Activated CD8-positive, alpha-beta memory T cell treated with anti-CD3 and anti-CD28 coated beads for 1 hour (primary cell): Measurements from ENCODE around the gene KIZ.

Experiments used
- DNase-seq, 2 donors: peaks; one replicate each; pipeline ENCODE4 v3.0.0-alpha.2; 2020; ENCODE audit warnings: low read depth in 1 of 2; ENCODE audit errors: extremely low read depth in 1 of 2

The KIZ gene

DNA sequence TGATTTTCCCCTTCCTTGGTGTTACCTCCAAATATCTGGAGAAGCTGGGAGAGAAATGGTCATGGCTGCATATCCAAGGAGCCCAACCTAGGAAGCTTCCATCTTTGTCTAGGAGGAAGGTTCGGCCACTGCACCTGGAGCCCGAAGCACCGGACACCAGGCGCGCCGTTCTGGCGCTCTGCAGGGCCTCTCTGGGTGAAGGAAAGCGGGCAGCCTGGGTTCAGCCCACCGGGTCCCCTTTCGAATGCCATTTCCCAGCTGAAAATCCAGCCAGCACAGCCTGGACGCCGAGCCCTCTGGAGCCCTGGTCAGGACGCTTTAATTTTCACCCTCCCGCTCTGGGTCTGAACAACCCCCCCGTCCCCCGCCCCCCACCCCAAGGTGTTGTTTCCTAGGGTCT lies 21.0 kb upstream of the KIZ start:
- no peak for DNase-seq

- no peak for DNase-seq
These were observed 20.3 kb upstream of the KIZ start for GRCh38 chr20:21105429-21106170.

- DNase-seq = no peak
These were observed 19.5 kb upstream of the KIZ start, which contains the start of gene LINC00237 for GRCh38 chr20:21106171-21107017. Gene LINC00237 (minus strand): TSS chr20:21106358.

- no peak for DNase-seq
These were observed 16.7 kb upstream of the KIZ start for GRCh38 chr20:21109144-21109543.

- DNase-seq = no peak
These were observed 15.1 kb upstream of the KIZ start for GRCh38 chr20:21110811-21111210.

GRCh38 chr20:21111416-21111815 lies 14.5 kb upstream of the KIZ start:
- DNase-seq = no peak

DNA sequence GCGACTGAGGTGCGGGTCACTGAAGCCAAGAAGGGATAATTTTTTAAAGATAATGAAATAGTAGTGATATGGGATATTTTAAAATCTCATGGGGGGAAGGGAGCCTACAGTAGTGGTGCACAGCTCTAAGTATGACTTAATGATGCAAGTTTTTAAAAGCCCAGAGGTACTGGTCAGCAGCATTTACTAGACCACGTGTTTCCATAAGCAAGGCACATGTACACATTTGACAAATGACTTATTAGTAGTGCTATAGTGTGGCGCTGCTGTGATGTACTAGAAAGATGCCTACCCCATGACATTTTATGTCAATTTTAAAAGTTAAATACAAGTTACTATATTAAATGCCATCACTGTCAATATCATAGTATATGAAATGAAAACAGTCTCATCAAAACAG lies 12.2 kb upstream of the KIZ start:
- no peak for DNase-seq

DNA sequence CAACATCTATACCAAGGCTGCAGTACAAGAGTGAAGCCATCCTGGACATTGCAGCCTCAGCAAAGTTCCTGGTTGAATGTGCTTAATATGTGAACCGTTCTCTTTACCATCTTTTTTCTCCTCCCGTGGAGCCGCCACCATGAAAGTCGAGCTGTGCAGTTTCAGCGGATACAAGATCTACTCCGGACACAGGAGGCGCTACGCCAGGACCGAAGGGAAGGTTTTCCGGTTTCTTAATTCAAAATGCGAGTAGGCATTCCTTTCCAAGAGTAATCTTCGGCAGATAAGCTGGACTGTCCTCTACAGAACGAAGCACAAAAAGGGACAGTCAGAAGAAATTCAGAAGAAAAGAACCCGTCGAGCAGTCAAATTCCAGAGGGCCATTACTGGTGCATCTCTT lies 11.3 kb upstream of the KIZ start:
- no peak for DNase-seq

DNA sequence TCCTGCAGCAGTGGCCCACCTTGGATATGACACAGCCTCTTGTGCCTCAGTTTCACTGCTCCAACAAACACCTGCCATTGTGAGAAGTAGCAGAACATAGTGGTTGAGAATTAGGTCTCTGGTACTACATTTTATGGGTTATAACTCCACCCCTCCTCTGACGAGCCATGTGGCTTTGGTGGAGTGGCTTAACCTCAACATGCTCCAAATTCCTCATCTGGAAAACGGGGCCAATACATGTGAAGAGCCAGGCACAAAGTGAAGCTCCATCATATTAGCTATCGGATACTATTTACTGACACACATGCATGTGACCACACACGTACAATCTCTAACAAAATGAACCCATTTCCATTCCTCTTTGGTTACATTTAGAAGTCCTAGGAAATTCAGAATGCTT lies 8.4 kb upstream of the KIZ start:
- DNase-seq = no peak

- no peak for DNase-seq
These were observed 7.7 kb upstream of the KIZ start for GRCh38 chr20:21118138-21118537.

- no peak for DNase-seq
These were observed 7.1 kb upstream of the KIZ start for GRCh38 chr20:21118782-21119181.

- DNase-seq = no peak
These were observed 1.7 kb upstream of the KIZ start for GRCh38 chr20:21124190-21124589.

DNA sequence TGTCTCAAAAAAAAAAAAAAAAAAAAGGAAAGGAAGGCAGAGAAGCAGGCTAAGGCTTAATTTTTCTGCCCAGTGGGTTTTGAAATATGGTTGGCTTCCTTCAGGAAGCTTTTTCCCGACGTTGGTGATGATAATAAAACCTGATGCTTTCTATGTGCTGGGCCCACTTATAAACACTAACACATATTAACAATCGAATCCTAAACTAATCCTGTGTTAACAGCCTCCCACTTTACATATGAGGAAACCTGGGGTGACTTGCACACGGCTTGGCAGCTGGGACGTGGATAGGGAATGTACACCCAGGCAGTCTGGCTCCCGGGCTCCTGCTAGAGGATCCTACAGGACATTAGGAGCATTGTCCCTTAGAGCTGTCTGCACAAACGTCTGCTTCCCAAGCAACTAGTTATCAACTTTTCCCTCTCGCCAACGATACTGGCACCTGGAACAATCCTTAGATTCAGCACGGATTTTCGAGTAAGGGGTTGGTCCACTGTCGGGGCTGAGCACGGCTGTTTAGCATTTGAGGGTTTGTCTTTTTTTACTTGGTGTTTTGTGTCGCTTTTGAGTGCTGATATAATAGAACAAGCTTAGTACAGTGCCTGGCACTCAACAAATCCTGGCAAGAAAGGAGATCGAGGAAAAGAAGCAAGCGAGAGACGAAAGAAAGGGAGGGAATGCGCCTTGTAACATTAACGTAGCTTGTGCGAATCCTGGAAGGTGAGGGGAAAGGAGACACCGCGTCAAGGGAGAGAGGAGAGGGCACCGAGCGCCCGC lies 622 bp upstream of the KIZ start:
- no peak for DNase-seq

GRCh38 chr20:21126581-21126870 lies 644 bp downstream of the KIZ start:
- no peak for DNase-seq

DNA sequence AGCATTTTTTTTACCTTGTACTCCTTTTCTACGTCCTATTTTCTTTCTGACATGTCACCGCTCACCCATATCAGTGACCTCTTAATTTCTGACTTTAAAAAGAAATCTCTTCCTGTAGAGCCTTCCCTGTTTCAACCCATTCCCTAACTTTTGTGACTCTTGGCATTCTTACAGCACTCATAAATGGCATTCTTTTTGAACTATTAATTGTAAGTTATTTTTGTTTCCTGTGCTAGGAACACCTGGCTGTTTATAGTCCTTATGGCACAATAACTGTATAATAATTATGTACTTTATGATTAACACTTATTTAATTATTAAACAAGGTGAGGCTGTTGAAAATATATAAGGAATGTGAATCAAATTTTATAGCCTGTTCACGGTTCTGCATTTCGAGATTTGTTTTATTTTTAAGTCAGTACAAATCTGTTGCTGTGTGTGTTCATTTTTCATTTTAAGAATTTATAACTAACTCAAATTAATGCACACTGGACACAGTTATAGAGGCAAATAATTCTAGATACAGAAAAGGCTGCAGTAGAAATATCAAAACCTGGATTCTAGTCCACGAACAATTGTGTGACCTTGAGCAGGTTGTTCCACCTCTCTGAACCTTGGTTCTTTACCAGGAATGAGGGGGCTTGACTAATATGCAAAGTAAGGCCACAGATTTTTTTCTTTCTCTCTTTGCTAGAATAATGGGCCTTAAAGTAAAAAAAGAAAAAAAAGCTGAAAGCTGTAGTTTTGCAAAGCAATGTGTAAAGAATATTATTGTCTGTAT lies 1.5 kb downstream of the KIZ start:
- no peak for DNase-seq

- no peak for DNase-seq
These were observed 4.0 kb downstream of the KIZ start for GRCh38 chr20:21129861-21130260.

DNA sequence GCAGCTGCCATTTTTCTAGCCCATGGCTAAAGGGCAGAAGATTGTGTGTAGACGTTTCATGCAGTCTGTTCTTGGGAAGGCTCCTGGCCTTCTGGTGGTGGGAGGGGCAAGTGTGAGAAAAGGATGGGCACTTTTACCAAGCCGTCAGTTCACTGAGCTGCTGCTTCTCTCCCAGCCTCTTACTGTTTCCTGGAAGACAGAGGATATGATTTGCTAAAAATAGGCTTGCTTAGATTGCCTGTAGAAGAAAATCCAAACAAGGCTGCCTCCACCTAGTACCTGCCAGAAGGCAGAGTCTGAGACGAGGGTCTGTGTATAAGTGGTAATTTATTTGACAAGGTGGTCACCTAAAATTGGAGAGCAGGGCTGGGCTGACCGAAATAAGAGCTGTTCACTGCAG lies 7.5 kb downstream of the KIZ start:
- DNase-seq = no peak

DNA sequence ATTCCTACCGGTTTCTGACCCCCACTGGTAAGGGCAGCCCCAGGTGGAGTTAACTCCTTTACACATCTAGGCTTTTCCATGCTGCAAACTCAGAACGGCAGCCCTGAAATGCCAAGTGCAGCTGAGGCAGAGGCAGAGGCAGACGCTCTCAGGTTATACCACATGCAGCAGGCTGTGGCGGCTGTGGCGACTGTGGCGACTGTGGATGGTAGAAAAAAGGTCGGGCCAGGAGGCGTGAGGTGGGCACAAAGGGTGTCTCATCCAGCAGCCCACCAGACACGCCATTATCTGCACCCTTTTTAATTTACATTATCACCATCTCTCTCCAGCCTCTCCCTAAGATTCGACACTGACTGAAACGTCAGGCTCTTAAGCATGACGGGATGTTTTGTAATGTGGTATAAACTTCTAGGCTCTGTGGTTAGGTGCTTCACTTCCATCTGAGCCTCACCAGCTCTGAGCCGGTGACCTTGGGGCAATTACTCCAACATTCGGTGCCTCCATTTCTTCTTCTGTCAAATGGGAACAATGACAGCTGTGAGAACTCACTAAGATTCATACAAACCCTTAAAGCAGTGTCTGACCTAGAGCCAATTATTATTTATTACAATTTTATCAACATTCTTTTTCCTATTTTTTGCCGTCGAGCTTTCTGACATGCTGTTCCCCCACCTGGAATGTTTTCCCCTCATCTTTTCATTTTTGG lies 8.2 kb downstream of the KIZ start:
- no peak for DNase-seq

DNA sequence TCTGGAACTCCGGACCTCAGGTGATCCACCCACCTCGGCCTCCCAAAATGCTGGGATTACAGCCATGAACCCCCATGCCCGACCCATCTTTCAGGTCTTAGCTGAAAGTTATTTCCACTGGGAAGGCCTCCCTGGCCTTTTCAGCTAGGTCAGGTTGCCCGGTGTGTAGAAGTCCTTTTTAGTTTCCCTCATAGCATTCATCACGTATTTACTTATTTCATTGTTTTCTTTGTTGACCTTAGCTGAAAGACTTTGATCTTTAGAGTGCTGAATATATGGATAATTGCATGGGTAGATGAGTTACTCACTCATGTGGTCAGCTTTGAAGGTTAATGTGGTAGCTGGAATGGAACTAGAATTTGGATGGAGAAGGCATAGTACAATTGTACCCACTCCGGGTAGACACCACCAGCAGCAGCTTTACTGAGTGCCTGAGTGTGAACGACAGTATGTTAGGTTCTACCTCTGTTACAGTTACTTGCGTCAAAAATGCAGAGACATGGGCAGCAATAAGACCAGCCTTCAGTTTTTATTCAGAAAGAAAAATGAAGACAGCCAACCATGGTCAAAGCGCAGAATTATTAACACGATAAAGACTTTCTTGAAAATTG lies 9.1 kb downstream of the KIZ start:
- no peak for DNase-seq
